Vagina (tissue), 2 donors: ENCODE measurements around the gene EBF3. TPM values are rescaled to one million over a fixed set of nuclear protein-coding genes. Genes with fewer than 3 reads are reported as not detected.

Experiments
- DNase-seq, 2 donors: peaks; one replicate each; pipeline ENCODE4 v3.0.0-alpha.2; 2017; ENCODE audit errors: extremely low spot score in 2 of 2
- H3K27ac ChIP-seq: fragments of 200-600 bp; sonication (generic); one replicate; pipeline ENCODE4 v1.5.1; 2019
- H3K27me3 ChIP-seq: fragments of 200-600 bp; sonication (generic); one replicate; pipeline ENCODE4 v1.5.1; 2019
- H3K36me3 ChIP-seq, 2 donors: fragments of 200-600 bp; sonication (generic); one replicate each; pipeline ENCODE4 v1.5.1; 2017 to 2019
- H3K4me1 ChIP-seq: fragments of 200-600 bp; sonication (generic); one replicate; pipeline ENCODE4 v1.5.1; 2019
- H3K4me3 ChIP-seq, 2 donors: fragments of 200-600 bp; sonication (generic); 1 replicate in 1 of 2; 2 replicates in 1 of 2; pipeline ENCODE4 v1.5.1; 2016 to 2019
- H3K9me3 ChIP-seq: fragments of 200-600 bp; sonication (generic); one replicate; pipeline ENCODE4 v1.5.1; 2019
- CTCF ChIP-seq, 3 experiments: fragments of 450-650 bp in 2 of 3; fragments of 200-600 bp in 1 of 3; sonication (generic) in 1 of 3; IDR thresholded peaks; one replicate each; pipeline ENCODE4 v1.5.1; 2017 to 2019; ENCODE audit warnings: antibody characterized with exemption in 3 of 3, mild to moderate bottlenecking in 2 of 3, moderate library complexity in 2 of 3
- POLR2A ChIP-seq, 2 donors: fragments of 450-650 bp; IDR thresholded peaks; one replicate each; pipeline ENCODE4 v1.6.1; 2017; ENCODE audit warnings: antibody characterized with exemption in 2 of 2, mild to moderate bottlenecking in 2 of 2, moderate library complexity in 2 of 2
- POLR2AphosphoS5 ChIP-seq, 2 donors: sonication (generic); formaldehyde crosslinking; IDR thresholded peaks; one replicate each; pipeline ENCODE4 v1.9.0; 2017; ENCODE audit warnings: antibody characterized with exemption in 2 of 2, mild to moderate bottlenecking in 2 of 2, low read depth in 1 of 2; ENCODE audit not compliant: insufficient read depth in 1 of 2
- intact Hi-C: fragments of 100-400 bp; cut with DNase I; formaldehyde crosslinking; loops from one replicate; pipeline ENCODE4 v1.15.1; 2023
- total RNA-seq: library from RNA; depleted of rRNA; stranded (reverse); fragments of >200 nt; gene quantifications from one replicate; pipeline ENCODE4 v1.2.3, GENCODE V29; 2016

Gene EBF3
- total RNA-seq, 1 donor from 2014 or later = 10.6 TPM

GRCh38 chr10:129792864-129793263 lies 171.2 kb downstream of the EBF3 start:
- no peak for DNase-seq
- TF ChIP-seq POLR2A (IDR thresholded peaks at IDR 0.05) = no peak
- no peak for TF ChIP-seq POLR2AphosphoS5 (IDR thresholded peaks at IDR 0.05; ENCODE audit: insufficient read depth in 1 of 2, low read depth in 1 of 2)
- TF ChIP-seq CTCF (IDR thresholded peaks at IDR 0.05) = no peak
- Histone ChIP-seq H3K4me1 (no peaks in the 10 kb centered on the region), H3K27ac (no peak overlapping the region), H3K9me3 (no peaks in the 10 kb centered on the region), H3K36me3 (no peaks in the 10 kb centered on the region), H3K4me3 (no peak overlapping the region), H3K27me3 (no peaks in the 10 kb centered on the region)
- intact Hi-C loops = no loop called here

- Histone ChIP-seq H3K9me3 (no peaks in the 10 kb centered on the region), H3K4me1 (no peaks in the 10 kb centered on the region), H3K27ac (no peak overlapping the region), H3K27me3 (no peaks in the 10 kb centered on the region), H3K36me3 (no peaks in the 10 kb centered on the region), H3K4me3 (no peak overlapping the region)
- intact Hi-C loops = no loop called here
- no peak for TF ChIP-seq POLR2AphosphoS5 (IDR thresholded peaks at IDR 0.05; ENCODE audit: insufficient read depth in 1 of 2, low read depth in 1 of 2)
- no peak for TF ChIP-seq POLR2A (IDR thresholded peaks at IDR 0.05)
- TF ChIP-seq CTCF (IDR thresholded peaks at IDR 0.05) = no peak
- no peak for DNase-seq
These were observed 171.9 kb downstream of the EBF3 start for GRCh38 chr10:129792141-129792540.

GRCh38 chr10:129790715-129791446 lies 173.2 kb downstream of the EBF3 start:
- no peaks in the 10 kb centered on the region for H3K4me1 ChIP-seq
- H3K9me3 ChIP-seq = no peaks in the 10 kb centered on the region
- H3K27ac ChIP-seq = no peak overlapping the region
- H3K4me3 ChIP-seq = no peak overlapping the region
- no peaks in the 10 kb centered on the region for H3K36me3 ChIP-seq
- DNase-seq = no peak
- TF ChIP-seq POLR2AphosphoS5 (IDR thresholded peaks at IDR 0.05; ENCODE audit: insufficient read depth in 1 of 2, low read depth in 1 of 2) (no peak), POLR2A (IDR thresholded peaks at IDR 0.05) (no peak), CTCF (IDR thresholded peaks at IDR 0.05) (no peak)
- no peaks in the 10 kb centered on the region for H3K27me3 ChIP-seq
- intact Hi-C loops = no loop called here

- no peak overlapping the region for H3K27ac ChIP-seq
- H3K27me3 ChIP-seq = no peaks in the 10 kb centered on the region
- H3K36me3 ChIP-seq = no peaks in the 10 kb centered on the region
- no peak for TF ChIP-seq CTCF (IDR thresholded peaks at IDR 0.05)
- no peak for TF ChIP-seq POLR2A (IDR thresholded peaks at IDR 0.05)
- no peak for TF ChIP-seq POLR2AphosphoS5 (IDR thresholded peaks at IDR 0.05; ENCODE audit: insufficient read depth in 1 of 2, low read depth in 1 of 2)
- no peaks in the 10 kb centered on the region for H3K9me3 ChIP-seq
- intact Hi-C loops = no loop called here
- no peaks in the 10 kb centered on the region for H3K4me1 ChIP-seq
- no peak for DNase-seq
- H3K4me3 ChIP-seq = no peak overlapping the region
These were observed 175.9 kb downstream of the EBF3 start for GRCh38 chr10:129788215-129788614.

GRCh38 chr10:129787557-129787956 lies 176.5 kb downstream of the EBF3 start:
- H3K9me3 ChIP-seq = no peaks in the 10 kb centered on the region

More at GRCh38 chr10:129787557-129787956, 176.5 kb downstream of the EBF3 start:
- no peak overlapping the region for H3K27ac ChIP-seq
- intact Hi-C loops = no loop called here
- no peaks in the 10 kb centered on the region for H3K27me3 ChIP-seq
- no peaks in the 10 kb centered on the region for H3K4me1 ChIP-seq
- no peak overlapping the region for H3K4me3 ChIP-seq
- DNase-seq = no peak
- TF ChIP-seq POLR2A (IDR thresholded peaks at IDR 0.05) (no peak), POLR2AphosphoS5 (IDR thresholded peaks at IDR 0.05; ENCODE audit: insufficient read depth in 1 of 2, low read depth in 1 of 2) (no peak), CTCF (IDR thresholded peaks at IDR 0.05) (no peak)
- no peaks in the 10 kb centered on the region for H3K36me3 ChIP-seq
